Erythroblast (primary cell): Measurements from ENCODE around the gene MYO18A.

Experiments
- GATA1 ChIP-seq: IDR thresholded peaks from 2 replicates; pipeline ENCODE4 v1.6.1; 2011; ENCODE audit warnings: low read depth, mild to moderate bottlenecking, control low read depth, low read length, moderate library complexity
- POLR2A ChIP-seq: IDR thresholded peaks from 2 replicates; pipeline ENCODE4 v1.6.1; 2011; ENCODE audit warnings: mild to moderate bottlenecking, low read length

DNA sequence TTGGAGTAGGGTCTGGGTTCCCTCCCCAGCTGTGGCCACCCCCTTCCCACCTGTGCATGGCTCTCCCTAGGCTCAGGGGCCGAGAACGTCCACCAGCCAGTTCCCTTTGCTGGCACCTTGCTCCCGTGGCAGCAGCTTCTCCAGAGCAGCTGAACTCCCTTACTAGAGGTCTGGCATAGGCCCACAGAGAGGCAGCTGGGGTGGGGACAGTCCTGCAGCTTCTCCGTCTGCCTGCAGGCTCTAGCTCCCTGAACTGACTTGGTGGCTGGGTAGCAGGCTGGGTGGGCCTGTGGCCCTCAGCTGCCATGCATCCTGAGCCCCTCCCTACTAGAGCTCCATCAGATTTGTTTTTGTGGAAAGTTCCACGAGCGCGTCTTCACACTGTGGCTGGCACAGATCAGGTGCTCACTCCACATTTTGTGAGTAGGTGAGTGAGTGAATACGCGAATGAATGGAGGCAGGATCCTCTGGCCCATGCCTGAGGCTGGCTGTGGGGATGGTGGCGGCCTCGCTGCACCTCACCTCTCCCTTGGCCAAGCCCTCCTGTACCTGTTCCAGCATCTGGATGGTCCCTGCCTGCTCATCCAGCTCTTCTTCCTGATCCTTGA is 86.0 kb downstream of the MYO18A start:
- TF ChIP-seq POLR2A: no peak
- TF ChIP-seq GATA1: no peak
